NCI-H2029 (cell line): Measurements from ENCODE around the gene CCDC107.
"Not testable (repeated sequence)": the region's sequence is repeated elsewhere in the genome, so short reads cannot be mapped to it uniquely, and the experiment has no call there.

Source experiments
- DNase-seq: peaks from one replicate; lab custom pipeline; 2025; lab: John Stamatoyannopoulos, UW

The CCDC107 gene

GRCh38 chr9:35658137-35658967 lies at the start of gene CCDC107:
TSS of gene CCDC107 (plus strand) at chr9:35658292. CDS start at chr9:35658380, 88 bp downstream.
- peak; percentile 64 for DNase-seq

GRCh38 chr9:35609001-35609819 lies 48.9 kb upstream of the CCDC107 start:
- DNase-seq: no peak

GRCh38 chr9:35609820-35610163 lies 48.3 kb upstream of the CCDC107 start:
- no peak for DNase-seq

- no peak for DNase-seq
Observed at GRCh38 chr9:35611230-35611797, 46.8 kb upstream of the CCDC107 start.

GRCh38 chr9:35612066-35612465 lies 46.0 kb upstream of the CCDC107 start:
- DNase-seq: not testable (repeated sequence)

- DNase-seq: no peak
Observed at GRCh38 chr9:35612843-35613242, 45.2 kb upstream of the CCDC107 start.

GRCh38 chr9:35615981-35616680 lies 42.0 kb upstream of the CCDC107 start:
- DNase-seq: no peak

GRCh38 chr9:35616681-35617459 lies 41.2 kb upstream of the CCDC107 start:
- no peak for DNase-seq

- no peak for DNase-seq
Observed at GRCh38 chr9:35617548-35617947, 40.5 kb upstream of the CCDC107 start.

GRCh38 chr9:35618325-35618727 lies 39.8 kb upstream of the CCDC107 start, which contains the start of gene CD72:
TSS of gene CD72 (minus strand) at chr9:35618413. CDS start at chr9:35618303, 110 bp downstream.
- DNase-seq: no peak

- no peak for DNase-seq
Observed at GRCh38 chr9:35618854-35619799, 39.0 kb upstream of the CCDC107 start.

GRCh38 chr9:35619800-35620158 lies 38.3 kb upstream of the CCDC107 start:
- DNase-seq: no peak

GRCh38 chr9:35627575-35627974 lies 30.5 kb upstream of the CCDC107 start:
- no peak for DNase-seq

- DNase-seq: no peak
Observed at GRCh38 chr9:35628389-35628991, 29.6 kb upstream of the CCDC107 start.

- DNase-seq: no peak
Observed at GRCh38 chr9:35629597-35629996, 28.5 kb upstream of the CCDC107 start.

GRCh38 chr9:35635730-35636129 lies 22.4 kb upstream of the CCDC107 start:
- no peak for DNase-seq

- DNase-seq: no peak
Observed at GRCh38 chr9:35636135-35636876, 21.8 kb upstream of the CCDC107 start.

- DNase-seq: not testable (repeated sequence)
Observed at GRCh38 chr9:35636877-35637246, 21.2 kb upstream of the CCDC107 start.

GRCh38 chr9:35637427-35637955 lies 20.6 kb upstream of the CCDC107 start:
- not testable (repeated sequence) for DNase-seq
